GM19397 (cell line): ENCODE data around the gene KLHL8.
"Not testable (repeated sequence)": the region's sequence is repeated elsewhere in the genome, so short reads cannot be mapped to it uniquely, and the experiment has no call there.

ENCODE experiments used
- ATAC-seq: cut with Tn5 transposase; IDR thresholded peaks from one replicate; pipeline ENCODE4 v1.9.1; 2021; ENCODE audit warnings: mild to moderate bottlenecking, moderate library complexity; ENCODE audit not compliant: unreplicated experiment

Gene KLHL8

DNA sequence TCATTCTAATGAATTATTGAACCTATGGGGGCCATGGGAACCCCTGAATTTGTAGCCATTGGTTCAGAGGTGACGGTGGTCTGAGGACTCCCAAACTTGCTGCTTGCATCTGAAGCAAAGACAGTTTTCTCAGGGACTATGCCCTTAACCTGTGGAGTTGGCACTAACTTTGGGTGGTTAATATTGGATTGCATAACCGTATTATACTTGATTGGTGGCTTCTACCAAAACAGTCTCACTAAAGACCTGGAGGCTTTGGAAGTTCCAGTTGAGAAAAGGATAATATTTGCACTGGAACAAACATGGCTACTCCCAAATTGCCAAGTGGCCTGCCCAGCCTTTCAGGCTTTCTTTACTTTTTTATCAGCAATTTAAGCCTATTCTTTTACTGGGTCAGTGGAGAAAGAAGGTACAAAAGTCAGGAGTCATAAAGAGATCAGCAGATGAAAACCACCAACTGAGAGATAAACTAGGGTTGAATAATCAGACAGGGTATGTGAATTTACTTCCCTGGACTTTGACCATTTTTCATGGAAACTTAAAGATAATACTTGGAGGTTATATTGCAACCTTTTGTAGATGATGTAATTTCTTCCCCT, 7.9 kb upstream of the KLHL8 start:
- ATAC-seq = no peak

DNA sequence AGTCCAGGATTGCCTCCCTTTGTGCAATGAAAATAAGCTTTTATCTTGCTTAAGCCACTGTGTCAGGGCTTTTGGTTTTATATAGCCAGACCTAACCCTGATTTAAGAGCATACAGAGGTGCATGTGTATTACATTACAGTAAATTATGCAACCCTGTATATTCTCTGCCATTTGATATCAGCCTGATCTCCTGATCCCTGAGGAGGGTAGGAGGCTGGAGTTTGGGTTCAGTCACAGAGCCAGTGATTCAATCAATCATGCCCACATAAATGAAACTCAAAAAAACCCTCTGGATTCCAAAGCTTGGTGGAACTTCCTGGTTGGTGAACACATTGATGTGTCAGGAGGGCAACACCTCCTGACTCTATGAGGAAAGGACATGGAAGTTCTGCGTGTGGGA, 7.3 kb upstream of the KLHL8 start:
- ATAC-seq = no peak

GRCh38 chr4:87225936-87226335, 5.5 kb upstream of the KLHL8 start:
- no peak for ATAC-seq

- no peak for ATAC-seq
These were observed 3.9 kb upstream of the KLHL8 start for GRCh38 chr4:87224141-87224923.

GRCh38 chr4:87219632-87220093, 755 bp downstream of the KLHL8 start:
- peak; percentile 36 for ATAC-seq

- ATAC-seq = not testable (repeated sequence)
These were observed 3.1 kb downstream of the KLHL8 start for GRCh38 chr4:87217235-87217763.

GRCh38 chr4:87216469-87216868, 3.9 kb downstream of the KLHL8 start:
- no peak for ATAC-seq

DNA sequence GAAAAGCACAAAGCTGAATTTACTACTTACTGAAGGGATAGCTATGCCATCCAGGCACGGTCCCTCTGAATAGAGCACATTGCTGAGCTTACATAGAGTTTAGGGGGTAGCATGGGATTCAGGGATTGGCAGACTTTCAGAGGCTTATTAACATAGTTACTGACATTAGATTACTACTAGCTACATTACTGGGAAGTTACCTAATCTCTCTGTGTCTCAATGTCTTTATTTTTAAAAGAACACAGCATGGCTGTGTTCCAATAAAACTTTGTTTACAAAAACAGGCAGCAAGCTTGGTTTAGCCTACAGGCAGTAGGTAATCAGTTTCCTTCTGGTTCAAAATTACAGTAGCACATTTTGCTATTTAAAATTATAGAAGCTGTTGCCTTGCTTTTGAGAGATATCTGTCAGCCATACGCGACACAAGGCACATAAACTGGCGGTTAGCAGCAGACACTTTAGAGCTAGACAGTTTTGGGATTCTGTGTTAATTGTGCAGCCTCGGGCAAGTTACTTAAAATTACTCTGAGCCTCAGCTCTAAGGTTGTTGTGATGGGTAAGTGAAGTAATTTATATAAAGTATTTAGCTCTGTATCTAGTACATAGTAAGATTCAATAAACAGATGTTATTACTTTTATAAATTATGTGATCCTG, 6.9 kb downstream of the KLHL8 start:
- ATAC-seq = no peak

GRCh38 chr4:87211249-87211952, 9.0 kb downstream of the KLHL8 start:
- ATAC-seq = no peak

DNA sequence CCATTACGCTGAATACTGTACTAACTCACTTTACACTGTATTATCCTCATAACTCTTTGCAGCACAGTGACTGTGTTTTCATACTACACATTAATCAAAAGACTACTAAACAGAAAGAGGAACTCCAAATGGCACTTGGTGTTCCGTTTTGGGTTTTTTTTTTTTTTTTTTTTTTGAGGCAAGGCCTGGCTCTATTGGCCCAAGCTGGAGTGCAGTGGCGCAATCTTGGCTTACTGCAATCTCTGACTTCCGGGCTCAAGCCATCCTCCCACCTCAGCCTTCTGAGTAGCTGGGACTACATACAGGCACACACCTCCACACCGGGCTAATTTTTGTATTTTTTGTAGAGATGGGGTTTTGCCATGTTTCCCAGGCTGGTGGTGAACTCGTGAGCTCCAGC, 10.7 kb downstream of the KLHL8 start:
- ATAC-seq = peak; percentile 89

GRCh38 chr4:87209182-87209581, 11.2 kb downstream of the KLHL8 start:
- no peak for ATAC-seq

GRCh38 chr4:87204559-87204958, 15.9 kb downstream of the KLHL8 start:
- ATAC-seq = no peak

GRCh38 chr4:87196927-87197326, 23.5 kb downstream of the KLHL8 start:
- no peak for ATAC-seq

- no peak for ATAC-seq
These were observed 24.3 kb downstream of the KLHL8 start for GRCh38 chr4:87196146-87196545.

- no peak for ATAC-seq
These were observed 26.3 kb downstream of the KLHL8 start for GRCh38 chr4:87193958-87194675.

- ATAC-seq = no peak
These were observed 28.1 kb downstream of the KLHL8 start for GRCh38 chr4:87192145-87192919.

DNA sequence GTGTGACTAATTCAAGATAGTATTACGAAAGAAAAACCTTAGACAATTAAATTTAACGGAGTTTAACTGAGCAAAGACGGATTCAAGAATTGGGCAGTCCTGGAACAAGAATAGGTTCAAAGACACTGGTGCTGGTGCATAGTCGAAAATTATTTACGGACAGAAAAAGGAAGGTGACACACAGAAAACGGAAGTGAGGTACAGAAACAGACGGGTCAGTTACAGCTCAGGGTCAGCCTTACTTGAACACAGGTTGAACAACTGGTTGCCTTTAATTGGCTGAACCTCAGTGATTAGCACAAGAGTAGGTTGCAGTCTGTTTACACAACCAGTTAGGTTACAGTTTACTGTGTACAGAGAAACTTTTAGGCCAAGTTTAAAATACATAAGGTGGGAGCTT, 31.5 kb downstream of the KLHL8 start:
- no peak for ATAC-seq

DNA sequence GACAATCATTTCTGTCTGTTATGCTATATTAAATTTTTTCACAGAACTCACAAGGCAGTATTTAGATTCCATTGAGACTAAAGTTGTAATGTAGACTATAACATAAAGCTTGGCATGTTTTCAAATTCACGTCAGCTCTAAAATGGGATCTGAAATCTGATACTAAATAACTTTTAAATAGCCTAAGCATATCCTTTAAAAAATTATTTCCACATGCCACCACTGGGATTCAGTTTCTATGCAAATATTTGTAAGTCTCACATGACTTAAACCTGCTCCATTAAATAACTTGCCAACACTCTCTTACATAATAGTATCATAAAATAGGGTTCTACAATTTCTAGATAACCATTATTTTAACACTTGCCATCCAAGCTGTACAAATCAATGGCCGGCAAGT, 32.4 kb downstream of the KLHL8 start:
- ATAC-seq = no peak

GRCh38 chr4:87185146-87185870, 35.1 kb downstream of the KLHL8 start:
- no peak for ATAC-seq
